Lower leg skin (tissue), 3 donors: ENCODE results near the gene MGMT.

ENCODE experiments used
- POLR2A ChIP-seq, 2 donors: fragments of 450-650 bp; IDR thresholded peaks; one replicate each; pipeline ENCODE4 v1.6.1; 2016 to 2017; ENCODE audit warnings: antibody characterized with exemption in 2 of 2, mild to moderate bottlenecking in 1 of 2, moderate library complexity in 1 of 2
- TF ChIP-seq, protein P1 (sequence below), 3 donors: fragments of 450-650 bp; IDR thresholded peaks; one replicate each; pipeline ENCODE4 v1.5.1; 2016; ENCODE audit warnings: antibody characterized with exemption in 3 of 3, mild to moderate bottlenecking in 3 of 3, moderate library complexity in 2 of 3

DNA sequence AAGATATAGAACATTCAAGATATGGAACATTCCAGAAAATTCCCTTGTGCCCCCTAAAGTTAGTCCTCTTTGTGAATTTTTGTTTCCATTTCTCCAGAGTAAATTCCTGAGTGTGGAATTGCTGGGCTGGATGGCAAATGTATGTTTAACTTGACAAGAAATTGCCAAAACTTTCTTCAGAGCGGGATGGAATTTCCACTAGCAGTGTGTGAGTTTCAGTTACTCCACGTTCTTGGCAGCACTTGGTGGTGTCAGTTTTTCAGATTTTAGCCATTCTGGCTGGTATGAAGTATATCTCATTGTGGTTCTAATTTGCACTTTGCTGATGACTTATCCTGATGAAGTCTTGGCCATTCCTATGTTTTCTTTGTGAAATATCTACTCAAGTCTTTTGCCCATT lies 71.2 kb downstream of the MGMT start:
- TF ChIP-seq, protein P1, sequence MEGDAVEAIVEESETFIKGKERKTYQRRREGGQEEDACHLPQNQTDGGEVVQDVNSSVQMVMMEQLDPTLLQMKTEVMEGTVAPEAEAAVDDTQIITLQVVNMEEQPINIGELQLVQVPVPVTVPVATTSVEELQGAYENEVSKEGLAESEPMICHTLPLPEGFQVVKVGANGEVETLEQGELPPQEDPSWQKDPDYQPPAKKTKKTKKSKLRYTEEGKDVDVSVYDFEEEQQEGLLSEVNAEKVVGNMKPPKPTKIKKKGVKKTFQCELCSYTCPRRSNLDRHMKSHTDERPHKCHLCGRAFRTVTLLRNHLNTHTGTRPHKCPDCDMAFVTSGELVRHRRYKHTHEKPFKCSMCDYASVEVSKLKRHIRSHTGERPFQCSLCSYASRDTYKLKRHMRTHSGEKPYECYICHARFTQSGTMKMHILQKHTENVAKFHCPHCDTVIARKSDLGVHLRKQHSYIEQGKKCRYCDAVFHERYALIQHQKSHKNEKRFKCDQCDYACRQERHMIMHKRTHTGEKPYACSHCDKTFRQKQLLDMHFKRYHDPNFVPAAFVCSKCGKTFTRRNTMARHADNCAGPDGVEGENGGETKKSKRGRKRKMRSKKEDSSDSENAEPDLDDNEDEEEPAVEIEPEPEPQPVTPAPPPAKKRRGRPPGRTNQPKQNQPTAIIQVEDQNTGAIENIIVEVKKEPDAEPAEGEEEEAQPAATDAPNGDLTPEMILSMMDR (IDR thresholded peaks at IDR 0.05), result no peak
- no peak for TF ChIP-seq POLR2A (IDR thresholded peaks at IDR 0.05)
